Measurements from ENCODE around the gene NCKAP5.

GRCh38 chr2:132859590-132859989 lies 708.7 kb downstream of the NCKAP5 start:
- TF ChIP-seq REST (IDR thresholded peaks at IDR 0.05), result no peak
- no peak for TF ChIP-seq PHF8 (IDR thresholded peaks at IDR 0.05; ENCODE audit: borderline replicate concordance, low read depth)
- TF ChIP-seq ZSCAN20 (CRISPR knock-in tag; IDR thresholded peaks at IDR 0.05), result no peak
- no peak for TF ChIP-seq MAX (IDR thresholded peaks at IDR 0.05)
- no peak for TF ChIP-seq EHMT2 (IDR thresholded peaks at IDR 0.05; ENCODE audit: low read depth)
- TF ChIP-seq CTCF (IDR thresholded peaks at IDR 0.05), result no peak
- no peak for TF ChIP-seq ELK1 (IDR thresholded peaks at IDR 0.05; ENCODE audit: low read depth, low read length)
- TF ChIP-seq NR3C1 (IDR thresholded peaks at IDR 0.05), result no peak
- no peak for TF ChIP-seq MYC (IDR thresholded peaks at IDR 0.05; ENCODE audit: borderline replicate concordance, low read length)
- no peak for TF ChIP-seq BCL3 (IDR thresholded peaks at IDR 0.05)
- TF ChIP-seq USF2 (IDR thresholded peaks at IDR 0.05), result no peak
- TF ChIP-seq RFX5 (IDR thresholded peaks at IDR 0.05), result no peak
- no peak for TF ChIP-seq ZFP36 (IDR thresholded peaks at IDR 0.05; ENCODE audit: borderline replicate concordance, partially characterized antibody)

Data from A549 (cell line).